Measurements from ENCODE around the gene RPL9.

DNA sequence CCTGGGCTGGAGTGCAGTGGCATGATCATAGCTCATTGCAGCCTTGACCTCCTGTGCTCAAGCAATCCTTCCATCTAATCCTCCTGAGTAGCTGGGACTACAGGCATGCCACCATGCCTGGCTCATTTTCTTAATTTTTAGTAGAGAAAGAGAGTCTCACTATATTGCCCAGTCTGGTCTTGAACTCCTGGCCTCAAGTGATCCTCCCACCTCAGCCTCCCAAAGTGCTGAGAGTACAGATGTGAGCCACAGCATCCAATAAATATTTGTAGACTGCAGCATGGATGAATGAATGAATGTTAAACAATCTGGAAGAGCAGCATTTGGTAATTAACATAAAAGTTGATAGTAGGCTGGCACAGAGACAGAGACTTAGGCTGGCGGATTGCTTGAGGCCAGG is 32.0 kb downstream of the RPL9 start:
- TF ChIP-seq, protein P1, sequence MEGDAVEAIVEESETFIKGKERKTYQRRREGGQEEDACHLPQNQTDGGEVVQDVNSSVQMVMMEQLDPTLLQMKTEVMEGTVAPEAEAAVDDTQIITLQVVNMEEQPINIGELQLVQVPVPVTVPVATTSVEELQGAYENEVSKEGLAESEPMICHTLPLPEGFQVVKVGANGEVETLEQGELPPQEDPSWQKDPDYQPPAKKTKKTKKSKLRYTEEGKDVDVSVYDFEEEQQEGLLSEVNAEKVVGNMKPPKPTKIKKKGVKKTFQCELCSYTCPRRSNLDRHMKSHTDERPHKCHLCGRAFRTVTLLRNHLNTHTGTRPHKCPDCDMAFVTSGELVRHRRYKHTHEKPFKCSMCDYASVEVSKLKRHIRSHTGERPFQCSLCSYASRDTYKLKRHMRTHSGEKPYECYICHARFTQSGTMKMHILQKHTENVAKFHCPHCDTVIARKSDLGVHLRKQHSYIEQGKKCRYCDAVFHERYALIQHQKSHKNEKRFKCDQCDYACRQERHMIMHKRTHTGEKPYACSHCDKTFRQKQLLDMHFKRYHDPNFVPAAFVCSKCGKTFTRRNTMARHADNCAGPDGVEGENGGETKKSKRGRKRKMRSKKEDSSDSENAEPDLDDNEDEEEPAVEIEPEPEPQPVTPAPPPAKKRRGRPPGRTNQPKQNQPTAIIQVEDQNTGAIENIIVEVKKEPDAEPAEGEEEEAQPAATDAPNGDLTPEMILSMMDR (conservative IDR thresholded peaks at IDR 0.05 in 1 of 2, IDR thresholded peaks at IDR 0.05 in 1 of 2; ENCODE audit: extremely low read depth in 1 of 2, insufficient read depth in 1 of 2, low read depth in 1 of 2, low read length in 2 of 2), result no peak
- no peak for TF ChIP-seq EZH2 (IDR thresholded peaks at IDR 0.05; ENCODE audit: borderline replicate concordance, low read length)
